Activated naive CD4-positive, alpha-beta T cell treated with anti-CD3 and anti-CD28 coated beads, Interleukin-2, amount 50 U/mL, for 72 hours (primary cell): ENCODE measurements around the gene MYBPC2. TPM values are rescaled to one million over a fixed set of nuclear protein-coding genes. Genes with fewer than 3 reads are reported as not detected.
"Not testable (repeated sequence)": the region's sequence is repeated elsewhere in the genome, so short reads cannot be mapped to it uniquely, and the experiment has no call there.

Experiments
- ATAC-seq, 2 donors: fragments of 150-1000 bp; cut with Tn5 transposase; 2 replicates each; pipeline ENCODE4 v1.10.0; 2021; ENCODE audit warnings: mild to moderate bottlenecking in 2 of 2, moderate library complexity in 2 of 2
- DNase-seq, 2 donors: peaks; one replicate each; pipeline ENCODE4 v3.0.0; 2021 to 2022; ENCODE audit warnings: low spot score in 2 of 2
- H3K27ac Mint-ChIP-seq, 2 donors: one replicate each; pipeline ENCODE4 v1.8.0; 2022; ENCODE audit warnings: mild to moderate bottlenecking in 2 of 2, mixed read lengths in 2 of 2
- H3K36me3 Mint-ChIP-seq, 2 donors: one replicate each; pipeline ENCODE4 v1.8.0; 2022; ENCODE audit warnings: mixed read lengths in 2 of 2
- H3K9me3 Mint-ChIP-seq, 2 donors: one replicate each; pipeline ENCODE4 v1.8.0; 2022; ENCODE audit warnings: mixed read lengths in 2 of 2
- total RNA-seq, 2 donors: library from RNA; stranded (reverse); gene quantifications; one replicate each; pipeline ENCODE4 v1.2.3, GENCODE V29; 2022

Gene MYBPC2
- total RNA-seq, 2 donors from 2014 or later: 0.91 to 1.9 TPM

DNA sequence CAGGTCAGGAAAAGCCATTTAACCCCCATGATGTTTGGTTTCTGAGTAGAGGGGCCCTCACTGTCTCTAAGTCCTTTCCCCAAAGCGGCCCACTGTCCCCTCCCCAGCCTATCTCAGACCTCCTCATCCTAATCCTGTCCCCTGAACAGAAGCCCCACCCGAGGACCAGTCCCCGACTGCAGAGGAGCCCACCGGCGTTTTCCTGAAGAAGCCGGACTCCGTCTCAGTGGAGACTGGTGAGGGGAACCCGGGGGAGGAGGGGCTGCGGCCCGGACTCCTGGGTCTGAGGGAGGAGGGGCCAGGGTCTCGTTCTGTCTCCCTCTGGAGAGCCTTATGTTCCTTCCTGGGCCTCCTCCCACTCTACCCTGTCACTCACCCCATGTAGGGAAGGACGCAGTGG lies 2.9 kb downstream of the MYBPC2 start:
- Mint-ChIP-seq H3K27ac (no peak overlapping the region), H3K9me3 (no peaks in the 10 kb centered on the region), H3K36me3 (no peaks in the 10 kb centered on the region)
- ATAC-seq (no peak), DNase-seq (no peak)

DNA sequence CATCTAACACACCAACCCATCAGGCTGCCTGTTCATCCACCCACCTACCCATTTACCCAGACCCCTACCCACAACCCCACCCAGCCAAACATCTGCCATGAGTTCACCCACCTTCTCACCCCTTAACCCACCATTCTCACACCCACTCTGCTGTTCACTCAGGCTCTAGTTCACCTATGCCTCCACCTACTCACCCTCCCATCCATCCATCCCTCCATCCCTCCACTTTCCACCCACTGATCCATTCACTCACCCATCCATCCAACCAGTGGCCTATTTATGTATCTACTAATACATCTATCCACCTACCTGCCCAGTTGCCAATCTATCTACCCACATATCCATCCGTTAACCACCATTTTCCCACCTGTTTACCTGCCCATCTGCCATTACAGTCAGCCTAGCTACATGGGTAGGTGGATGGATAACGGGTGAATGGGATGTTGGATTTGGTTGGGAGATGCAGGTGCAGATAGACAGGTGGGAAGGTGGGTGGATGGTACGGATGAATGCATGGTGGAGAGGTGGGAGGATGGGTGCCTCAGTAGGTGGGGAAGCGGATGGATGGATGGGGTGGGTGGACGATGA lies 5.3 kb downstream of the MYBPC2 start:
- no peaks in the 10 kb centered on the region for H3K9me3 Mint-ChIP-seq
- ATAC-seq (no peak), DNase-seq (no peak)
- H3K27ac Mint-ChIP-seq: no peak overlapping the region
- no peaks in the 10 kb centered on the region for H3K36me3 Mint-ChIP-seq

DNA sequence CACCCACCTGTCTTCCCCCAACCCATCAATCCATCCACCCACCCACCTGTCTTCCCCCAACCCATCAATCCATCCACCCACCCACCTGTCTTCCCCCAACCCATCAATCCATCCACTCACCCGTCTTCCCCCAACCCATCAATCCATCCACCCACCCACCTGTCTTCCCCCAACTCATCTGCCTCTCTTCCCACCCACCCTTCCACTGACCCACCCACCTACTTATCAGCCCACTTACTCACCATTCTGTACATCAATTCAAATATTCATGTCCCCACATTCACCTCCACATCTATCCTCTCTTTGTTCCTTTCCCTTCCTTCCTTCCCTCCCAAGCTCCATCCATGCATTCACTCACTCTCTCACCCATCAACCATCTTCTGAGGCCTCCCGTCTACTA lies 6.4 kb downstream of the MYBPC2 start:
- not testable (repeated sequence) for ATAC-seq, H3K9me3 Mint-ChIP-seq, H3K36me3 Mint-ChIP-seq, H3K27ac Mint-ChIP-seq, DNase-seq

DNA sequence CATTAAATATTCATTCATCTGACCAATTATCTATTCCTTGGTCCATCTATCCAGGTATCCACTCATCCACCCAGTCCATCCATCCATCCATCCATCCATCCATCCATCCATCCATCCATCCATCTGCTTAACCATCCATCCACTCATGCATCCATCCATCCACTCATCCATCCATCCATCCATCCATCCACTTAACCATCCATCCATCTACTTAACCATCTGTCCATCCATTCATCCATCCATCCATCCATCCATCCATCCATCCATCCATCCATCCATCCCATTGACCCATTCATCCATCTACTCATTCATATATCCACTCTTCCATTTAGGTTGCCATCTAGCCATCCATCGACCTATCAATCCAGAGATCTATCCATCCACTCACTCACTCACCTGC lies 11.4 kb downstream of the MYBPC2 start:
- ATAC-seq: no peak
- no peak for DNase-seq

DNA sequence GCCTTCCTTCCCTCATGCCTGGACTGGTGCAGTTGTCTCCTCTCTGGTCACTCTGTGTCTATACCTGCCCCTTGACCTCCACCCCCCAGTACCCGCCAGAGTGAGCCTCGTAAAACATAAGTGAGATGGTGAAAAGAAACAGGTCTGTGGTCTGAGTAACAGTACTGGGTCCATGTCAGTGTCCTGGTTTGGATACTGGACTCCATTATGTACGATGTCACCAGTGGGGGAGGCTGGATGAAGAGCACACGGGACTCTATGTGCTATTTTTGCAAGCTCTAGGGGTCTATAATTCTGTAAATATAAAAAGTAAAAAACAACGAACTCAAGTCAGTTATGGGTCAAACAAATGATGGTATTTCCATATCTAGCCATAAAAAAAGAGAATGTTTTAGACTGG lies 14.4 kb downstream of the MYBPC2 start:
- ATAC-seq: no peak
- Mint-ChIP-seq H3K27ac (no peak overlapping the region), H3K36me3 (no peaks in the 10 kb centered on the region)

More for the DNA sequence above, 11.4 kb downstream of the MYBPC2 start:
- H3K27ac Mint-ChIP-seq: no peak overlapping the region
- peaks cover 0 to 4% of the 10 kb centered on the region in 2 donors for H3K9me3 Mint-ChIP-seq
- no peaks in the 10 kb centered on the region for H3K36me3 Mint-ChIP-seq

DNA sequence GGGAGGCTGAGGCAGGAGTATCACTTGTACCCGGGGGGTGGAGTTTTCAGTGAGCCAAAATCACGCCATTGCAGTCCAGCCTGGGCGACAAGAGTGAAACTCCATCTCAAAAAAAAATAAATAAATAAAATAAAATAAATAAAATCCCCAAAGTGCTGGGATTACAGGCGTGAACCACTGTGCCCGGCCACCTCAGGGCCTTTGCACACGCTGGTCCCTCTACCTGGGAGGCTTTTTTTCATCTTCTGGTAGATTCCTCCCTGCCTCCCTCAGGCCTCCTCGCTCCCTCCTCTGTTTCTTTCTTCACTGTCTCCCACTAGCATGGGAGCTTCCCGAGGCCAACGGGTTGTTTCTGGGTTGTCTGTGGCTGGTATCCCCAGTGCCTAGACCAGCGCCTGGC lies 15.1 kb downstream of the MYBPC2 start:
- Mint-ChIP-seq H3K36me3 (no peaks in the 10 kb centered on the region), H3K27ac (no peak overlapping the region), H3K9me3 (peaks cover 0 to 4% of the 10 kb centered on the region in 2 donors)
- ATAC-seq (no peak), DNase-seq (no peak)

More for the DNA sequence above, 14.4 kb downstream of the MYBPC2 start:
- peaks cover 0 to 4% of the 10 kb centered on the region in 2 donors for H3K9me3 Mint-ChIP-seq
- DNase-seq: no peak

DNA sequence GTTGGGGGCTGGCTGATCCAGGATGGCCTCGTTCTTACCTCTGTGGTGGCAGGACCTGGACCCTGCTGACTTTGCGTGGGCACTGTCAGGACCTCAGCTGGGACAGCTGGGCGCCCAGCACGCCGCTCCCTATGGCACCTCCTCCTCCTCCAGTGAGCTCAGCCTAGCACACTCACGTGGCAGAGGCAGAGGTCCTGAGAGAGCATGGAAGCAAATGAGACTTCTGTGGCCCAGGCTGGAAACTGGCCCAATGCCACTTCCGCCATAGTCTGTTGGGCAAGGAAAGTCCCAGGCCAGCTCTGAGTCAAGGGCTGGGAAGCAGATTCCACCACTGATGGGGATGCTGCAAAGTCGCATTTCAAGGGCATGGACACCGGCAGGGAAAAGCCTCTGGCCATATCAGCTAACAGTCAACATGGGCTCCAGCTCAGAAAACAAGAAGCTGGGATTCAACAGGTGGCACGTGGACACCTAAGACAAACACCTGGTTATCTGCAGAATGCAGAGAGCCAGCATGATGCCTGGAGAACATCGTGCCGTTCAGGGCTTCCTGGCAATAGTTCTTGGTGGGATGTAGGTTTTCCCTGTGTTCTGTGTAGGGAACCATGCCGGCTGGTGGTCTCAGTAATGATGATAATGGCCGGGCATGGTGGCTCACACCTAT lies 16.7 kb downstream of the MYBPC2 start:
- no peaks in the 10 kb centered on the region for H3K36me3 Mint-ChIP-seq
- peaks cover 0 to 4% of the 10 kb centered on the region in 2 donors for H3K9me3 Mint-ChIP-seq
- no peak overlapping the region for H3K27ac Mint-ChIP-seq
- no peak for ATAC-seq
- DNase-seq: no peak

DNA sequence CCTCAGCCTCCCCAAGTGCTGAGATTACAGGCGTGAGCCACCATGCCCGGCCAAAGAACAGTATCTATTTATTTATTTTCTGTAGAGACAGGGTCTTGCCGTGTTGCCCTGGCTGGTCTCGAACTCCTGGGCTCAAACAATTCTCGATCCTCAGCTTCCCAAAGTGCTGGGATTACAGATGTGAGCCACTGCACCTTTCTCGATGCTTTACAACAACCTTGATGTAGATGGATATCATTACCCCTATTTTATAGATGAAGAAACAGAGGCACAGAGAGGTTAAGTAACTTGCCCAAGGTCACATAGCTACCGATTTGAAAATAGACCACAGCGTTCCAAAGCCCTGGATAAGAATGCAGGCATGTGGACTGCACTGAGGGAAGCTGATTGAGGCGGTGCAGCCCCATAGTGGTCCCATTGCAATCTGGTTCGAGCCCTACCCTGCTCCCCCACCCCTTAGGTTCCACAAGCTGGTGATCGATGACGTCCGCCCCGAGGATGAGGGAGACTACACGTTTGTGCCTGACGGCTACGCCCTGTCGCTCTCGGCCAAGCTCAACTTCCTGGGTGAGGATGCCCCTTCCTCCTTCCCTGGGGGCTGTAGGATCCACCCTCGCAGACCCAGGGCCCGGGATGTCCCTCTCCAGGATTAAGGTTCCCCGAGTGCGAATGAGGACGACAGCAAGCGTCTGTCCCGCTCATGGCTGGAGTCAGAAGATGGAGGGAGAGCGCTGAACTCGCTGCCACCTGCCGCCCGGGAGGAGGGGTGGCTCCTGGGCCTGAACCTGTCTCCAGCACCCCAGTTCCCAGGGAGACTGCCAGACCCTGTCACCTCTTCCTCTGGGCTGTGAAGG lies 17.9 kb downstream of the MYBPC2 start:
- Mint-ChIP-seq H3K36me3 (no peaks in the 10 kb centered on the region), H3K9me3 (peaks cover 0 to 4% of the 10 kb centered on the region in 2 donors), H3K27ac (no peak overlapping the region)
- DNase-seq (no peak), ATAC-seq (no peak)

DNA sequence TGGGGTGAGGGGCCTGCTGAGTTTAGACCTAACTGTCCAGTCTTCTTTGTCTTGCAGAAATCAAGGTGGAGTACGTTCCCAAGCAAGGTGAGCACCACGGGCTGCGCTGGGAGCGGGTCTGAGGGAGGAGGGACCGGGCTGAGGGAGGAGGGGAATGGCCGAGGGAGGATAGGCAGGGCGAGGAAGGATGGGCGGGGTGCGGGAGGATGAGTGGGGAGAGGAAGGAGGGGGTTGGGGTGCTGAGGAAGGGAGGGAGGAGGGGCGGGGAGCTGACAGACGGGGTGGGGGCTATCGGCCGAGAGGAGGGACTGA lies 18.5 kb downstream of the MYBPC2 start:
- DNase-seq (no peak), ATAC-seq (no peak)
- Mint-ChIP-seq H3K9me3 (peaks cover 0 to 4% of the 10 kb centered on the region in 2 donors), H3K36me3 (no peaks in the 10 kb centered on the region), H3K27ac (no peak overlapping the region)

DNA sequence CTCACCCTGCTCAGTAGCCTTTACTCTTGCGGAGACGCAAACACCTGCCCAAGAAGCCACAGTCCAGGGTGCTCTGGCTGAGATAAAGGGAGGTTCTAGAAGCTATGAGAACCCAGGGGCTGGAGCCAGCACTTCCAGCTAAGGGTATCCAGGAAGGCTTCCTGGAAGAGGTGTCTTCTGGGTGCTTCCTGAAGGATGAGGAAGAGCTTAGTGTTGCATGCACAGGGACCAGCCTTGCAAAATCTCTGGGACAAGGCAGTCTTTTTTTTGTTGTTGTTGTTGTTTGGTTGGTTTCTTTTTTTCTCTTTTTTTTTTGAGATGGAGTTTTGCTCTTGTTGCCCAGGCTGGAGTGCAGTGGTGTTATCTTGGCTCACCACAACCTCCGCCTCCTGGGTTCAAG lies 20.6 kb downstream of the MYBPC2 start:
- DNase-seq (no peak), ATAC-seq (no peak)
- Mint-ChIP-seq H3K27ac (no peak overlapping the region), H3K9me3 (no peaks in the 10 kb centered on the region), H3K36me3 (no peaks in the 10 kb centered on the region)

DNA sequence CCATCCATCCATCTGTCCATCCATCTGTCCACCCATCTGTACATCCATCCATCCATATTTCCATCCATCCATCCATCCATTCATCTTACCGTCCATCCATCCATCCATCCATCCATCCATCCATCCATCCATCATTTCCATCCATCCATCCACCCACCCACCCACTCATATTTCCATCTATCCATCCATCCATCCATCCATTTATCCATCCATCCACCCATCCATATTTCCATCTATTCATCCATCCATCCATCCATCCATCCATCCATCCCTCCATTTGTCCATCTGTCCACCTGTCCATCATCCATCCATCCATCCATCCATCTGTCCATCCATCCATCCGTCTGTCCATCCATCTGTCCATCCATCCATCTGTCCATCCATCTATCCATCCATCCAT lies 23.3 kb downstream of the MYBPC2 start:
- H3K27ac Mint-ChIP-seq: no peak overlapping the region
- DNase-seq (no peak), ATAC-seq (no peak)
- no peaks in the 10 kb centered on the region for H3K9me3 Mint-ChIP-seq
- no peaks in the 10 kb centered on the region for H3K36me3 Mint-ChIP-seq

DNA sequence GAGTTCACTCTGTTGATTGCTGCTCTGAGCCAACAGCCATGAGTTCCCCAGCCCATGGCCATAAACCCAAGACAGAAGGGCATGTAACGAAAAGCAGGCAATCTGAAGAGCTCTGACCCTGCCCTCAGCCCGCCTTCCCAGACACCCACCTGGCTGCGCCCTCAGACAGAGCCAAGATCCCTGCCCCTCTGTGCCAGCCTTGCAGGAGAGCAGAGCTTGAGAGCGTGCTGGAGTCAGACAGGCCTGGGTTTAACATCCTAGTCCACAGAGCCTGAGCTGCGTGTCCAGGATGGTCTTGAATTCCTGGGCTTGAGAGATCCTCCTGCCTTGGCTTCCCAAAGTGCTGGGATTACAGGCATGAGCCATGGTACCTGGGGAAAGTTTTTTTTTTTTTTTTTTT lies 24.6 kb downstream of the MYBPC2 start:
- Mint-ChIP-seq H3K36me3 (no peaks in the 10 kb centered on the region), H3K9me3 (no peaks in the 10 kb centered on the region), H3K27ac (no peak overlapping the region)
- no peak for DNase-seq
- no peak for ATAC-seq

DNA sequence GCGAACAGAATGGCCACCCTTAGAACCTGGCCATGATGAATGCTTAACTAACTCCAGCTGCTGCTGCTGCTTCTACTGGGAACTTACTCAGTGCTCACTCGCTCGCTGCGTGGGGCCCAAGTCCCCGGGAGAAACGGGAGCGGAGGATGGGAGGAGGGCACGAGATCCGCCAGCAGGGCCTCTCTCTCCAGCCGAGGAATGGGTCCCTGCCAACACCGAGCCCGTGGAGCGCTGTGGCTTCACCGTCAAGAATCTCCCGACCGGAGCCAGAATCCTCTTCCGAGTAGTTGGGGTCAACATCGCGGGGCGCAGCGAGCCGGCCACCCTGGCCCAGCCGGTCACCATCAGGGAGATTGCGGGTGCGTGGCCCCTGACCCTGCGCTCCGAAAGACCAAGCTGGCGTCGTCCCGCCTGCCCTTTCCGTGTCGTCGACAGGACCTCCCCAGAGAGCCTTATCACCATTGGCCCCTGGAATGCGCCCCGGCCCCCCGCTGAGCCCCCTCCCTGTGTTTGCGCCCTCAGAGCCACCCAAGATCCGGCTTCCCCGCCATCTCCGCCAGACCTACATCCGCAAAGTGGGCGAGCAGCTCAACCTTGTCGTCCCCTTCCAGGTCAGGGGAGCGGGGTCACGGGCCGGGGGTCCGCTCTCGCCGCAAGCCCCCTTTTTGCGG lies 25.8 kb downstream of the MYBPC2 start:
- Mint-ChIP-seq H3K36me3 (no peaks in the 10 kb centered on the region), H3K9me3 (no peaks in the 10 kb centered on the region), H3K27ac (no peak overlapping the region)
- ATAC-seq (no peak), DNase-seq (no peak)

DNA sequence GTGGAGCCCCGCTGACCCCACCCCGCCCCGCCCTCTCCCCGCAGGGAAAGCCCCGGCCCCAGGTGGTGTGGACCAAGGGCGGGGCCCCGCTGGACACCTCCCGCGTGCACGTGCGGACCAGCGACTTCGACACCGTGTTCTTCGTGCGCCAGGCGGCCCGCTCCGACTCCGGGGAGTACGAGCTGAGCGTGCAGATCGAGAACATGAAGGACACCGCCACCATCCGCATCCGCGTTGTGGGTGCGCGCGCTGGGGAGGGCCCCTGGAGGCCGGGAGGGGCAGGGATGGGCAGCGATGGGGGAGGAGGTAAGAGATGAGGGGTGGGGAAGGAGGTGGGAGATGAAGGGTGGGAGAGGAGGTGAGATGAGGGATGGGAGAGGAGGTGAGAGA lies 26.4 kb downstream of the MYBPC2 start:
- ATAC-seq: no peak
- H3K36me3 Mint-ChIP-seq: no peaks in the 10 kb centered on the region
- no peak overlapping the region for H3K27ac Mint-ChIP-seq
- no peaks in the 10 kb centered on the region for H3K9me3 Mint-ChIP-seq
- DNase-seq: no peak

DNA sequence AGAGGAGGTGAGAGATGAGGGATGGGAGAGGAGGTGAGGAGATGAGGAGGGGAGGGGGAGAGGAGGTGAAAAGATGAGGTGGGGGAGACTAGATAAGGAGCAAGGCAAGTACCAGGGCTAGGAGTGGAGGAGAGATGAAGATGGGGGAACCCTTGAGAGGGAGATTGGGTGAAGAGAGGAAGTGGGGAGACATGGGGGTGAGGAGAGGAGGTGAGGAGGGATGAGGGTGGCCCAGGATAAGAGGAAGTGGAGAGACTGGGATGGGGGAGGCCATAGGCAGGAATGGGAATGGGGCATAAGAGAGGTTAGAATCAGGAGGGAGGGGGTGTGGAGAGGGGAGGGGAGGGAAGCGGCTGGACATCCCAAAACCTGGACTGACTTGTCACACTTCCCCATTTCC lies 26.9 kb downstream of the MYBPC2 start:
- Mint-ChIP-seq H3K27ac (peak overlapping the region in 1 of 2 donors; percentile 56), H3K36me3 (no peaks in the 10 kb centered on the region), H3K9me3 (no peaks in the 10 kb centered on the region)
- ATAC-seq: no peak
- no peak for DNase-seq

DNA sequence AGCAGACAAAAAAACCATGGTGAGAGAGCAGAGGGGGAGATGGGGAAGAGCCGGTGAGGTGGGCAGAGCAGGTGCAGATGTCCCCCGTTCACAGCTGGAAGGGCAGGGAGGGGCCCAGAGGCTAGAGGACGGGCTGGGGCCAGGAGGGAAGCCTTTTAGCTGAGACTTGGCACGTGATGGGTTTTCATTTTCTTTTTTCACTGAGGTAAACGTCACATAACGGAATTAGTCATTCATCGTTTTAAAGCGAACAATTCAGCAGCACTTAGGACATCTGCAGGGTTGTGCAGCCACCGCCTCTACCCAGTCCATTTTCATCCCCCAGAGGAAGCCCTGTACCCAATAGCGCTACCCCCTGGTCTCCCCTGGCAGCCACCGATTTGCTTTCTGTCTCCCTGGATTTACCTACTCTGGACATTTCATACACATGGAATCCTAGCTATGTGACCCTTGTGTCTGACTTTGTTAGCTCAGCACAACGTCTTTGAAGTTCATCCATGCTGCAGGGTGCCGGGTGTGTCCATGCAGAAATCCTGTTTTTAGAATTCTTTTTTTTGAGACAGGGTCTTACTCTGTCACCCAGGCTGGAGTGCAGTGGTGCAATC lies 27.6 kb downstream of the MYBPC2 start:
- H3K27ac Mint-ChIP-seq: peak overlapping the region in 1 of 2 donors; percentile 56
- DNase-seq: no peak
- no peaks in the 10 kb centered on the region for H3K36me3 Mint-ChIP-seq
- no peaks in the 10 kb centered on the region for H3K9me3 Mint-ChIP-seq
- ATAC-seq: peak; percentile 67 to 71
